NCI-H2171 treated with DMSO at 0.1 percent for 48 hours (cell line): Measurements from ENCODE around the gene ZNF570.

Experiments used
- DNase-seq: peaks from one replicate; lab custom pipeline; 2025; lab: John Stamatoyannopoulos, UW

The ZNF570 gene

GRCh38 chr19:37468961-37469777 lies at the start of gene ZNF570:
ZNF570 (plus strand) TSS chr19:37469356; CDS start chr19:37470355, 999 bp downstream.
- peak; percentile 88 for DNase-seq

DNA sequence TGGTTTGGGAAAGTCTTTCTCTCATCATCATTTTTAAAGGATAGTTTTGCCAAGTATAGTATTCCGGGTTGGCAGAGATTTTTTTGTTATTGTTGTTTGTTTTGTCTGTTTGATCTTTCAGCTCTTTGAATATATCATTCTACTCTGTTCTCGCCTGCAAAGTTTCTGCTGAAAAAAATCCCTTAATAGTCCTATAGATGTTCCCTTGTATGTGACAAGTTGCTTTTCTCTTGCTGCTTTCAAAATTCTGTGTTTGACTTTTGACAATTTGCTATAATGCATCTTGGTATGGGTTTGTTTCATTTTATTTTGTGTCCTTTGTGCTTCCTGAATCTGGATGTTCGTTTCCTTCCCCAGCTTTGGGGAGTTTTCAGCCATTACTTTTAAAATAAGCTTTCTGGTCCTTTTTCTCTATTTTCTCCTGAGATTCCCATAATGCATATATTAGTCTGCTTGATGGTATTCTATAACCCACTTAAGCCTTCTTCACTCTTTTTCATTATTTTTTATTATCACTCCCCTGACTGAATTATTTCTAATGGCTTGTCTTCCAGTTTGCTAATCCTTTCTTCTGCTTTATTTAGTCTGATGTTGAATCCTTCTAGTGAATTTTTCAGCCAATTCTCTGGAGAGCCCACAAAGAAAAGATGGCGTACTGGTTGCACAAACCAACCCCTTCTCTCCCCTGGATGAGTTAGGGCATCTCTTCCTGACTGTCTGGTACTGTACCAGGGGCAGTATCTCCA lies 16.5 kb upstream of the ZNF570 start:
- DNase-seq: no peak

DNA sequence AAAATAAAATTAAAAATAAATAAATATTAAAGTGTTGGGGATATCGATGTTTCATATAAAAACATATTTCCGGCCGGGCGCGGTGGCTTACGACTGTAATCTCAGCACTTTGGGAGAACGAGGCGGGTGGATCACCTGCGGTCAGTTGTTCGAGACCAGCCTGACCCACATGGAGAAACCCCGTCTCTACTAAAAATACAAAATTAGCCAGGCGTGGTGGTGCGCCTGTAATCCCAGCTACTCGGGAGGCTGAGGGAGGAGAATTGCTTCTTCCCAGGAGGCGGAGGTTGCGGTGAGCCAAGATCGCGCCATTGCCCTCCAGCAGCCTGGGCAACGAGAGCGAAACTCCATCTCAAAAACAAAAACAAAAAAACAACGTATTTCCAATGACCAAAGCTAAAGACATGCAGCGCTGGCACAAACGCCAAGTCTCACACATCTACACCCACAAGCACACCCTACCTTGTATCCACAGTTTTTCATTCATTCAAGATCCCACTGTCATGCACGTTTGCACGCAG lies 2.8 kb upstream of the ZNF570 start:
- no peak for DNase-seq

GRCh38 chr19:37466798-37467607 lies 2.2 kb upstream of the ZNF570 start, which contains the start of gene ZNF569:
ZNF569 (minus strand) TSS chr19:37467444; CDS start chr19:37444921, 22,523 bp downstream.
- DNase-seq: peak; percentile 93

DNA sequence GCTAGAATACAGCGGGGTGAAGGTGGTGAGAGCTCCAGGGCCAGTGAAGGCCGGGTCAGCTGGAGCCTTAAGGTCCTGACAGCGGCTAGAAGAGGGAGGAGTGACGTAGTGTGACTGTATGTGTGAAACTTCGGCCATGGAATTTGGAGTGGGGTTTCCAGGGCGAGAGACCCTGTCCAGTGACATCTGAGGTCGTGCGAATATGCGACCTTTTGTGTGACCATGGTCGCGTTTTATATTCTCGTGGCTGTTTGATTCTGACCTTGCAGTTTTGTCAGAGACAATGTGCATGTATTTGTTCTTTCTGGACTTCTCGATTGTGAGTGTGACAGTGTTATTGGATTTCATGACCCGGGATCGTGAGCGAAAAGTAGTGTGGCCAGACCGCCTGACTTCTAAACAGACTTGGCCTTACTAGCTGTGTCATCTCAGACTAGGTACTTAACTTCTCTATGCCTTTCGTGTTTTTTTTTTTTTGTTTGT lies 1.5 kb upstream of the ZNF570 start:
- DNase-seq: no peak

DNA sequence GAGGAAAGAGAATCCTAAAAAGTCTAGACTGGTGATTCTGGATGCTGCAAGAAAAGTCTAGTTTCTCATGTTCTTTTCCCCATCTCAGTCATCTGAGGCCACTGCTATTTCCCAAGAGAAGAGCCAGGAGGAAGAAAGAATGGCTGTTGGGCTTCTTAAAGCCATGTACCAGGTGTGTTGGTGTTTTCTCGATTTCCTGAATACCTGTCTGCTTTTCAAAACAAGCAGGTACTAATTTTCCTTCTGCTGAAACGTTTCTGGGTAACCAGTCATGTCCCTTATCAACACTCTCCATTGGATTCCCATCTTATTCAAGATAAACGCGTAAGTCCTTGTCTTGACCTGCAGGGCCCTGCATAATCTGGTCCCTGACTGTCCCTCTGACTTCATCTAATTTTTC lies 1.1 kb downstream of the ZNF570 start:
- DNase-seq: no peak

GRCh38 chr19:37472165-37472564 lies 3.0 kb downstream of the ZNF570 start:
- DNase-seq: no peak

- no peak for DNase-seq
Measured at GRCh38 chr19:37484406-37485168, 15.4 kb downstream of the ZNF570 start.

GRCh38 chr19:37492213-37492612 lies 23.1 kb downstream of the ZNF570 start:
- no peak for DNase-seq

DNA sequence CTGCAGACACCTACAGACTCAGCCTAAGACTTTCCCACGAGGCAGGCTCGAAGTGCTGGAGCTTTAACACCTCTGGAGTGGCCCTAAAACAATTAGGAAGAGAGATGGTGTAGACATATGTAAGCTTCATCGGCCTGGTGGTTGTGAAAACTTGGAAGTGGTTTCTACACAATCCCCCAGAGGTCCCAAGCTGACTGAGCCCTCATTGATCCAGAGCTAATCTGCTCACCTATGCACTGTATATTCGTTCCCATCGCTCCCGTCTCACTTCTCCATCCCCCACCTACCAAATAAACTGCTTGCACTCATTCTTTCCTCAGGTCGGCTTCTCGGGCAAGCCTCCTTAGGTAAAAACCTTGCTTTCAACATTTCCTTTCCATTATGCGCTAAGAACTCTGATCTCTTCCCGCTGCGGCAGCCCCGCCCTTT lies 36.8 kb downstream of the ZNF570 start:
- peak; percentile 85 for DNase-seq

GRCh38 chr19:37506387-37507166 lies 37.4 kb downstream of the ZNF570 start, which contains the start of gene ZNF793:
ZNF793 (plus strand) TSS chr19:37506939; CDS start chr19:37523440, 16,501 bp downstream.
- peak; percentile 92 for DNase-seq

DNA sequence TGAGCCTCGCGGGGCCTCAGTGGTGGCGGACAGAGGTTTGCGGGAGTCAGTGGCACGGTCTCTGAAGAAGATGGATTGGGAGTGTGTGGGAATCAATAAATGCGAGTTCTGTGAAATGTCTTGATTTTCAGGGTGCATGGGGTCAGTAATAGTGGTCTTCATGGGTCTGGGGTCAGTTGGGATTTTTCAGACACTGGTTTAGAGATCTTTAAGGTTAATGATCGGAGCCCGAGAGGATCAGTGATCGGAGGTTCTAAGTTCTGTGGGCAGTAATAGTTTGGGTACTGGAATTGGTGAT lies 38.0 kb downstream of the ZNF570 start:
- no peak for DNase-seq

DNA sequence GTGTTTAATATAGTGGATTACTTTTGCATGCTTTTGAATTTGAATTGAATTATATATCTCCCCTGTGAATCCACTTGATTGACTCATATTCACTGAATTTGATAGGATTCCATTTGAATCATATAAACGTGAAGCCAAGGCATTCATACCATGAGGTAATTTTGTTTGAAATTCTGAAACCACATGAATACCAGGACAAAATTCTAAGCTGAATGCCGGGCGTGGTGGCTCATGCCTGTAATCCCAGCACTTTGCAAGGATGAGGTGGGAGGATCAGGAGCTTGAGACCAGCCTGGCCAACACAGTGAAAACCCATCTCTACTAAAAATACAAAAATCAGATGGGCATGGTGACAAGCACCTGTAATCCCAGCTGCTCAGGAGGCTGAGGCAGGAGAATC lies 42.0 kb downstream of the ZNF570 start:
- no peak for DNase-seq

DNA sequence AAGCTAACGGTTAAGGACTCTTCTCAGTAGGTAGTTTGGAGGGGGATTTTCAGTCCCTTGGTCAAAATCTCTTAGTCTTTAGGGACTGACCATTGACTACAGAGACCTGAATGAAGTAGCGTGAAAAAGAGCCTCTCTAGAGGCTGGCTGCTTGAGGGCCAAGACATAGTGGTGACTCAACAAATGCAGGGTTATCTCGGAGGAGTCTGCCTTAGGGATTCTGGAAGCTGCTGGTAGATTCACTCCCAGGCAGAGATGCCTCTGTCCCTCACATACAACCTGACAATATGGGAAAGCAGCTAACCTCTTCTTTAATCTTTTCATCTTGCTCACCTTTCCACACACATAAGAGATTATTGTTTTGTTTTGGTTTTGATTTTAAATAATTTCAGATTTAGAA lies 42.7 kb downstream of the ZNF570 start:
- DNase-seq: no peak

- DNase-seq: no peak
Measured at GRCh38 chr19:37513397-37513796, 44.2 kb downstream of the ZNF570 start.

GRCh38 chr19:37519890-37520289 lies 50.7 kb downstream of the ZNF570 start:
- DNase-seq: no peak

GRCh38 chr19:37537391-37537947 lies 68.3 kb downstream of the ZNF570 start:
- no peak for DNase-seq
